ENCODE results near the gene SIL1. TPM values are rescaled to one million over a fixed set of nuclear protein-coding genes. Genes with fewer than 3 reads are reported as not detected.

Gene SIL1
- total RNA-seq, result 10 to 100 TPM; 23.2 to 39.2 (median 34.9) TPM
- polyA plus RNA-seq, result 10 to 100 TPM in 2 of 3 donors, 1 to 10 TPM in 1; 7.8 to 60.8 (median 17.3) TPM

DNA sequence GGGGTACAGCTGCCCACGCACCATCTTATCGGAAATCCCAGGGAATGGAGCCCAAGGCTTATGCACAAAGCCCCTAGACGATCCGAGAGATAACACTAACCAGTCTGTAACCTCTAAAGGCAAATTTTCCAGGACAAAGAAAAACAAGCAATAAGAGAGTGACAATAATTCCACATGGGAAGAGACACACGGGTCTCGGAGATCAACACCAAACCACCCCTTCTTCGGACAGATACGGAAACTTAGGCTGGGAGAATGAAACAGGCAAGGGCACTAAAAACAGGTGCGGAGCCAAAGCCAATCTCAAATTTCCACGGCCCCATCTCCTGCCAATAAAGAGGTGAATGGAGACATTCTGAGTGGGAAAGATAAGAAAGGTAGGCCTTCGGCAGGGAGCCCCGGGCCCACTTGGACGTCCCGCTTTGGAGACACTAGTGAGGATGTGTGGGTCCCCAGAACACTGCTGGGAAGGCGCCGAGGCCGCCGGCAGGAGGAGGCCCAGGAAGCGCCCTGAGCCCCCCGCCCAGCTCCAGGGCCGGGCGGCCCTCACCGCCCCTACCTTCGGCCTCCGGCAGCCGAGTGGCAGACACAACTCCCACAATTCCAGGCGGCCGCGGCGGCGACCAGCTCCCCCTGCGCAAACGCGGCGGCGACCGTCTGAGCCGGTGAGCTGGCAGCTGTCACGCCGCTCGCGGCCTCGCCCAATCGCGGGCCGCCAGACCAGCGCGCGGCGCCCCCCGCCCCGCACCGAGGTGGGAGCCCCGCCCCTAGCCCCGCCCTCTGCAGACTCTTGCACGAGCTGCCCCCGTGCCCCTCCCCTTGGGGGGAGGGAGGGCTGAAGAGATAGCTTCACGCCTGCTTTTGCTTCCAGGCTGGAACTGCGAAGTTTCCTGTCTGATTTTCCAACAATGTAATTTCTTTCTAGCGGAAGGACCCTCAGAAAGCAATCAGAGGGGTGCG, at the start of gene SIL1:
SIL1 (minus strand) TSS at position 659 of the 960 bp plus-strand sequence. CDS start 70,525 bp downstream, outside the sequence.
- peak; percentile 98 for DNase-seq
- no peaks in the 10 kb centered on the region for H3K36me3 ChIP-seq
- no peaks in the 10 kb centered on the region for H3K27me3 ChIP-seq
- H3K4me3 ChIP-seq, result peak within 1 kb of the TSS; percentile 63 to 75 (median 69)
- TF ChIP-seq, protein P1, sequence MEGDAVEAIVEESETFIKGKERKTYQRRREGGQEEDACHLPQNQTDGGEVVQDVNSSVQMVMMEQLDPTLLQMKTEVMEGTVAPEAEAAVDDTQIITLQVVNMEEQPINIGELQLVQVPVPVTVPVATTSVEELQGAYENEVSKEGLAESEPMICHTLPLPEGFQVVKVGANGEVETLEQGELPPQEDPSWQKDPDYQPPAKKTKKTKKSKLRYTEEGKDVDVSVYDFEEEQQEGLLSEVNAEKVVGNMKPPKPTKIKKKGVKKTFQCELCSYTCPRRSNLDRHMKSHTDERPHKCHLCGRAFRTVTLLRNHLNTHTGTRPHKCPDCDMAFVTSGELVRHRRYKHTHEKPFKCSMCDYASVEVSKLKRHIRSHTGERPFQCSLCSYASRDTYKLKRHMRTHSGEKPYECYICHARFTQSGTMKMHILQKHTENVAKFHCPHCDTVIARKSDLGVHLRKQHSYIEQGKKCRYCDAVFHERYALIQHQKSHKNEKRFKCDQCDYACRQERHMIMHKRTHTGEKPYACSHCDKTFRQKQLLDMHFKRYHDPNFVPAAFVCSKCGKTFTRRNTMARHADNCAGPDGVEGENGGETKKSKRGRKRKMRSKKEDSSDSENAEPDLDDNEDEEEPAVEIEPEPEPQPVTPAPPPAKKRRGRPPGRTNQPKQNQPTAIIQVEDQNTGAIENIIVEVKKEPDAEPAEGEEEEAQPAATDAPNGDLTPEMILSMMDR (IDR thresholded peaks at IDR 0.05), result no peak
- TF ChIP-seq POLR2AphosphoS5 (IDR thresholded peaks at IDR 0.05) (peak; percentile 84 to 98 (median 96)), POLR2A (IDR thresholded peaks at IDR 0.05) (peak; percentile 80 to 84)
- no peaks in the 10 kb centered on the region for H3K9me3 ChIP-seq
- intact Hi-C loops (cut with DNase I), result loop anchor here (5.0 to 10.0 kb wide), 2 partner anchors 91 to 623 kb away; partner anchors contain the start of gene HSPA9
- WGBS, 2 donors, result 1 to 2% methylated on average over 61 of the region's 61 CpGs
- peaks cover 0 to 18% (median 10%) of the 10 kb centered on the region in 4 donors for H3K4me1 ChIP-seq
- peak within 1 kb of the TSS; percentile 90 to 95 (median 92) for H3K27ac ChIP-seq

DNA sequence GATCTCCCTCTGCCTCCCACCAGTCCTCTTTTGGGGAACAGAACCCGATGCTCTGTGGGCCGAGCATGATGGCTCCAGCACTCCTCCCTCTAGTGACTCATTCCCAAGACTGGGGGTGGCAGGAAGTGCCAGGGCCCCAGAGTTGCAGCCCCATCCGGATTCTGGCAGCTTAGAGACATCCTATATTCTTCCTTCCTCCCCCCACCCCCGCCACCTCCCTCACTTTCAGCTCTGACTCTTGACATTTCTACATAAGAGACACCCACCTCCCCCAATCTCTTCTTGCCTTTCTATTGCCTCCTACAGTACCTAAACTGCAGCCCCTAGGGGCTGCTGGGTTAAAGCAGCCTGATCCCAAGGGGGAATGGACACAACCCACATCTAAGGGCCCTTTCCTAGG, 48.2 kb upstream of the SIL1 start:
- Histone ChIP-seq H3K27me3 (no peaks in the 10 kb centered on the region), H3K9me3 (no peaks in the 10 kb centered on the region), H3K36me3 (no peaks in the 10 kb centered on the region), H3K27ac (no peak overlapping the region), H3K4me3 (no peak overlapping the region), H3K4me1 (no peaks in the 10 kb centered on the region)
- intact Hi-C loops (cut with DNase I), result no loop called here
- 33 to 46% methylated on average over 4 of the region's 4 CpGs for WGBS, 2 donors
- no peak for DNase-seq
- TF ChIP-seq EP300 (IDR thresholded peaks at IDR 0.05) (no peak), POLR2A (IDR thresholded peaks at IDR 0.05) (no peak), POLR2AphosphoS5 (IDR thresholded peaks at IDR 0.05) (no peak)
- TF ChIP-seq, protein P1 (IDR thresholded peaks at IDR 0.05), result no peak

DNA sequence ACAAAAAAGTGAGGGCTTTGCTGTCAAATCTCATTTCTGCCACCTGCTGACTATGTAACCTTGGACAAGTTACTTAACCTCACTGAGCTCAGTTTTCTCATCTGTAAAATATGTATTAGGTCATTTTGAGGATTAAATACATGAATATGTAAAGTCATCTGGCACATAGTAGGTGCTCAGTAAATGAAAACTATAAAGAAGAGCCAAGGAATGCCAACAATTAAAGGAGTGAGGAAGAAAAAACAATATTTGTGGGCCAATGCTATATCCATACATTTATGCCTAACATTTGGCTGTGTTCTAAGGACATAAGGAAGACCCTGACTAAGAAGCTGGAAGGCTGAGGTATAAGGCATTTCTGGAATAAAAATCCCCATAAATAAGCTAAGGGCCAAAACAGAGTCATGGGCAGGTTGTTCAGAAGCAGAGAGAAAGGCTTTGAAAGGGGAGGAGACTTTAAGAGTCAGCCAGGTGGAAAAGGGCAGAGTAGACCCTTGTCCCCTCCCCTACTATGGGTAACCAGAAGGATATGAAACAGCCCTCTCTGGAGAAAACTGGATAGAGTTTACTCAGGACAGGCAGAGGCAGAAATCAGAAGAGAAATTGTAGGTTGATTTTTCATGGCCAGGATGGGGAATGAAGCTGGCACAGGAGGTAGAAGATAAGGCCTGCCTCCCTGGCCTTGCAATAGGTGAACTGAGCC, 47.6 kb upstream of the SIL1 start:
- H3K27me3 ChIP-seq, result no peaks in the 10 kb centered on the region
- TF ChIP-seq POLR2A (IDR thresholded peaks at IDR 0.05) (no peak), POLR2AphosphoS5 (IDR thresholded peaks at IDR 0.05) (no peak), EP300 (IDR thresholded peaks at IDR 0.05) (no peak)
- TF ChIP-seq, protein P1 (IDR thresholded peaks at IDR 0.05), result no peak
- H3K4me3 ChIP-seq, result no peak overlapping the region
- no peaks in the 10 kb centered on the region for H3K4me1 ChIP-seq
- intact Hi-C loops (cut with DNase I), result no loop called here
- H3K36me3 ChIP-seq, result no peaks in the 10 kb centered on the region
- H3K9me3 ChIP-seq, result no peaks in the 10 kb centered on the region
- no peak overlapping the region for H3K27ac ChIP-seq
- no peak for DNase-seq

DNA sequence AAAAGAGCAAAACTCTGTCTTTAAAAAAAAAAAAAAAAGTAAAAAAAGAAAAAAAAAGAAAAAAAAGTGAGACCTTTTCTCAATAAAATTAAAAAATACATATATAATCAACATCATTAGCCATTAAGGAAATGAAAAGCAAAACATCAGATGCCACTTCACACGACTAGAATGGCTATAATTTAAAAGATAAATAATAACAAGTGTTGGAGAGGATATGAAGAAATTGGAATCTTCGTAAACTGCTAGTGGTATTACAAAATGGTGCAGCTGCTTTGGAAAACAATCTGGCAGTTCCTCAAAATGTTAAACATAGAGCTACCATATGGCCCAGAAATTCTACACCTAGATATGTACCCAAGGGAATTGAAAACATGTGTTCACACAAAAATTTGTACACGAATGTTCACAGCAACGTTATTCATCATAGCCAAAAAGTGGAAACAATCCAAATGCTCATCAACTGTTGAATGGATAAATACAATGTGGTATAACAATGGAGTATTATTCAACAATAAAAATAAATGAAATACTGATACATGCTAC, 45.3 kb upstream of the SIL1 start:
- Histone ChIP-seq H3K4me1 (no peaks in the 10 kb centered on the region), H3K9me3 (no peaks in the 10 kb centered on the region), H3K27ac (no peak overlapping the region), H3K27me3 (no peaks in the 10 kb centered on the region), H3K36me3 (no peaks in the 10 kb centered on the region), H3K4me3 (no peak overlapping the region)
- TF ChIP-seq POLR2AphosphoS5 (IDR thresholded peaks at IDR 0.05) (no peak), EP300 (IDR thresholded peaks at IDR 0.05) (no peak), POLR2A (IDR thresholded peaks at IDR 0.05) (no peak)
- TF ChIP-seq, protein P1 (IDR thresholded peaks at IDR 0.05), result no peak
- 83 to 86% methylated on average over 4 of the region's 4 CpGs for WGBS, 2 donors
- no peak for DNase-seq
- intact Hi-C loops (cut with DNase I), result no loop called here
